Smooth muscle cell (in vitro differentiated cells): ENCODE data around the gene CLEC4F. TPM values are rescaled to one million over a fixed set of nuclear protein-coding genes. Genes with fewer than 3 reads are reported as not detected.

Experiments
- DNase-seq: peaks from one replicate; lab custom pipeline; 2025; ENCODE audit not compliant: unreplicated experiment; lab: John Stamatoyannopoulos, UW
- H2AFZ ChIP-seq: fragments of 200-600 bp; sonication (generic); 2 replicates; pipeline ENCODE4 v1.6.0; 2016; ENCODE audit warnings: antibody characterized with exemption, low read depth, mild to moderate bottlenecking
- H3F3A ChIP-seq: fragments of 200-600 bp; sonication (generic); 2 replicates; pipeline ENCODE4 v1.6.0; 2017; ENCODE audit warnings: antibody characterized with exemption, low read depth
- H3K27ac ChIP-seq: fragments of 200-600 bp; sonication (generic); 2 replicates; pipeline ENCODE4 v1.5.1; 2016; ENCODE audit warnings: low read depth, mild to moderate bottlenecking
- H3K27me3 ChIP-seq: fragments of 200-600 bp; sonication (generic); 2 replicates; pipeline ENCODE4 v1.6.1; 2016; ENCODE audit warnings: low read depth, mild to moderate bottlenecking
- H3K36me3 ChIP-seq: fragments of 200-600 bp; sonication (generic); 2 replicates; pipeline ENCODE4 v1.5.1; 2016; ENCODE audit warnings: low read depth
- H3K4me1 ChIP-seq: fragments of 200-600 bp; sonication (generic); 2 replicates; pipeline ENCODE4 v1.5.1; 2016; ENCODE audit warnings: low read depth
- H3K4me2 ChIP-seq: fragments of 200-600 bp; sonication (generic); 2 replicates; pipeline ENCODE4 v1.6.0; 2016; ENCODE audit warnings: mild to moderate bottlenecking
- H3K4me3 ChIP-seq: fragments of 200-600 bp; sonication (generic); 2 replicates; pipeline ENCODE4 v1.5.1; 2016; ENCODE audit warnings: mild to moderate bottlenecking
- H3K79me2 ChIP-seq: fragments of 200-600 bp; sonication (generic); 2 replicates; pipeline ENCODE4 v1.6.0; 2016; ENCODE audit warnings: low read depth, mild to moderate bottlenecking
- H3K9ac ChIP-seq: fragments of 200-600 bp; sonication (generic); 2 replicates; pipeline ENCODE4 v1.6.0; 2016; ENCODE audit warnings: low read depth
- H3K9me3 ChIP-seq: fragments of 200-600 bp; sonication (generic); replicated peaks from 2 replicates; pipeline ENCODE4 v1.5.1; 2016; ENCODE audit warnings: low read depth
- H4K20me1 ChIP-seq: fragments of 200-600 bp; sonication (generic); 2 replicates; pipeline ENCODE4 v1.6.0; 2016; ENCODE audit warnings: low read depth
- CTCF ChIP-seq: fragments of 200-600 bp; sonication (generic); IDR thresholded peaks from 2 replicates; pipeline ENCODE4 v1.5.1; 2017; ENCODE audit warnings: borderline replicate concordance, mild to moderate bottlenecking, antibody characterized with exemption; ENCODE audit not compliant: insufficient read depth, poor library complexity, severe bottlenecking
- WGBS: methylation state at CpG from one replicate; pipeline ENCODE4 v1.1.7; 2016; ENCODE audit warnings: low lambda C conversion rate; 5-methylcytosine and 5-hydroxymethylcytosine counted together
- polyA plus RNA-seq: library from polyadenylated mRNA; unstranded; fragments of >200 nt; fragmentation: Nextera tagmentation; extraction: Ambion mirVana; gene quantifications from 2 replicates; pipeline ENCODE4 v1.2.1, GENCODE V29; 2016
- total RNA-seq: library from RNA; depleted of rRNA; stranded (reverse); fragments of >200 nt; gene quantifications from 2 replicates; pipeline ENCODE4 v1.2.3, GENCODE V29; 2014

The CLEC4F gene
- total and polyA plus RNA-seq, 2 experiments from 2014 or later: not detected

GRCh38 chr2:70832386-70832785 lies 12.0 kb upstream of the CLEC4F start:
- Histone ChIP-seq H3K4me2 (no peak overlapping the region), H3K4me3 (no peak overlapping the region), H4K20me1 (no peaks in the 10 kb centered on the region), H3K36me3 (no peaks in the 10 kb centered on the region), H3F3A (no peaks in the 10 kb centered on the region), H3K27me3 (peaks cover 9% of the 10 kb centered on the region), H3K9me3 (no peaks in the 10 kb centered on the region), H2AFZ (no peak overlapping the region), H3K79me2 (no peaks in the 10 kb centered on the region), H3K27ac (no peak overlapping the region), H3K4me1 (no peaks in the 10 kb centered on the region), H3K9ac (no peak overlapping the region)
- DNase-seq: no peak
- WGBS: 87% methylated on average over 2 of the region's 2 CpGs
- no peak for TF ChIP-seq CTCF

- Histone ChIP-seq H3K79me2 (no peaks in the 10 kb centered on the region), H3K27ac (no peak overlapping the region), H3F3A (no peaks in the 10 kb centered on the region), H2AFZ (no peak overlapping the region), H3K4me3 (no peak overlapping the region), H3K36me3 (no peaks in the 10 kb centered on the region), H3K9me3 (no peaks in the 10 kb centered on the region), H3K27me3 (peaks cover 9% of the 10 kb centered on the region), H3K4me1 (no peaks in the 10 kb centered on the region), H3K4me2 (no peak overlapping the region), H3K9ac (no peak overlapping the region), H4K20me1 (no peaks in the 10 kb centered on the region)
- no peak for DNase-seq
- no peak for TF ChIP-seq CTCF
- 88% methylated on average over 6 of the region's 6 CpGs for WGBS
Measured at GRCh38 chr2:70831861-70832260, 11.5 kb upstream of the CLEC4F start.

GRCh38 chr2:70830366-70830765 lies 10.0 kb upstream of the CLEC4F start:
- Histone ChIP-seq H3K4me2 (no peak overlapping the region), H3K36me3 (no peaks in the 10 kb centered on the region), H3K27me3 (peaks cover 12% of the 10 kb centered on the region), H3F3A (no peaks in the 10 kb centered on the region), H3K79me2 (no peaks in the 10 kb centered on the region), H3K9me3 (no peaks in the 10 kb centered on the region), H3K9ac (no peak overlapping the region), H3K4me3 (no peak overlapping the region), H3K27ac (no peak overlapping the region), H4K20me1 (no peaks in the 10 kb centered on the region), H2AFZ (no peak overlapping the region), H3K4me1 (no peaks in the 10 kb centered on the region)
- 76% methylated on average over 5 of the region's 5 CpGs for WGBS
- DNase-seq: no peak
- no peak for TF ChIP-seq CTCF

- no peak overlapping the region for H3K4me3 ChIP-seq
- H3F3A ChIP-seq: no peaks in the 10 kb centered on the region
- H3K4me1 ChIP-seq: no peaks in the 10 kb centered on the region
- H2AFZ ChIP-seq: no peak overlapping the region
- peaks cover 12% of the 10 kb centered on the region for H3K27me3 ChIP-seq
- H3K9me3 ChIP-seq: no peaks in the 10 kb centered on the region
- no peak for TF ChIP-seq CTCF
- H3K36me3 ChIP-seq: no peaks in the 10 kb centered on the region
- H3K79me2 ChIP-seq: no peaks in the 10 kb centered on the region
- no peak overlapping the region for H3K9ac ChIP-seq
- H4K20me1 ChIP-seq: no peaks in the 10 kb centered on the region
- no peak overlapping the region for H3K4me2 ChIP-seq
- no peak for DNase-seq
- 84% methylated on average over 1 of the region's 1 CpG for WGBS
- no peak overlapping the region for H3K27ac ChIP-seq
Measured at GRCh38 chr2:70829916-70830315, 9.5 kb upstream of the CLEC4F start.
